ENCODE data around the gene ZCCHC17.
"Not testable (repeated sequence)": the region's sequence is repeated elsewhere in the genome, so short reads cannot be mapped to it uniquely, and the experiment has no call there.

The ZCCHC17 gene

GRCh38 chr1:31296486-31297276 lies at the start of gene ZCCHC17, which contains the start of gene SNRNP40:
Gene ZCCHC17, plus strand, starts transcription at chr1:31297032. Its CDS starts 13,067 bp downstream, at chr1:31310099.
Gene SNRNP40, minus strand, starts transcription at chr1:31296788. Its CDS starts 37 bp downstream, at chr1:31296751.
- DNase-seq = peak; percentile 99

- DNase-seq = no peak
Measured at GRCh38 chr1:31248276-31248675, 48.6 kb upstream of the ZCCHC17 start.

GRCh38 chr1:31249854-31250253 lies 47.0 kb upstream of the ZCCHC17 start:
- no peak for DNase-seq

- DNase-seq = no peak
Measured at GRCh38 chr1:31257213-31257612, 39.6 kb upstream of the ZCCHC17 start.

GRCh38 chr1:31258581-31258980 lies 38.3 kb upstream of the ZCCHC17 start:
- DNase-seq = no peak

GRCh38 chr1:31259746-31260145 lies 37.1 kb upstream of the ZCCHC17 start:
- no peak for DNase-seq

GRCh38 chr1:31261916-31262315 lies 34.9 kb upstream of the ZCCHC17 start:
- no peak for DNase-seq

GRCh38 chr1:31262393-31262792 lies 34.4 kb upstream of the ZCCHC17 start:
- DNase-seq = not testable (repeated sequence)

- DNase-seq = no peak
Measured at GRCh38 chr1:31263408-31263807, 33.4 kb upstream of the ZCCHC17 start.

- DNase-seq = no peak
Measured at GRCh38 chr1:31264790-31265386, 31.9 kb upstream of the ZCCHC17 start.

GRCh38 chr1:31266547-31266946 lies 30.3 kb upstream of the ZCCHC17 start:
- DNase-seq = no peak

- DNase-seq = no peak
Measured at GRCh38 chr1:31272369-31272768, 24.5 kb upstream of the ZCCHC17 start.

- no peak for DNase-seq
Measured at GRCh38 chr1:31273619-31274018, 23.2 kb upstream of the ZCCHC17 start.

- DNase-seq = not testable (repeated sequence)
Measured at GRCh38 chr1:31282426-31282825, 14.4 kb upstream of the ZCCHC17 start.

- not testable (repeated sequence) for DNase-seq
Measured at GRCh38 chr1:31287791-31288190, 9.0 kb upstream of the ZCCHC17 start.

- no peak for DNase-seq
Measured at GRCh38 chr1:31289021-31289420, 7.8 kb upstream of the ZCCHC17 start.

- peak in 1 of 2 experiments; percentile 11 for DNase-seq
Measured at GRCh38 chr1:31295874-31296485, 852 bp upstream of the ZCCHC17 start.

GRCh38 chr1:31297277-31298247 lies 730 bp downstream of the ZCCHC17 start:
- DNase-seq = peak; percentile 25 to 37

- no peak for DNase-seq
Measured at GRCh38 chr1:31299365-31299764, 2.5 kb downstream of the ZCCHC17 start.

GRCh38 chr1:31300193-31300592 lies 3.4 kb downstream of the ZCCHC17 start:
- no peak for DNase-seq

- DNase-seq = no peak
Measured at GRCh38 chr1:31302709-31303441, 6.0 kb downstream of the ZCCHC17 start.

- no peak for DNase-seq
Measured at GRCh38 chr1:31306278-31306677, 9.4 kb downstream of the ZCCHC17 start.
